GM21390 (cell line): Measurements from ENCODE around the gene PCBP3.

Experiments
- ATAC-seq: cut with Tn5 transposase; IDR thresholded peaks from one replicate; pipeline ENCODE4 v1.9.1; 2021; ENCODE audit not compliant: unreplicated experiment

Gene PCBP3

GRCh38 chr21:45918835-45919447 lies 275.4 kb downstream of the PCBP3 start:
- no peak for ATAC-seq

- no peak for ATAC-seq
Measured at GRCh38 chr21:45919593-45919992, 276.1 kb downstream of the PCBP3 start.

- ATAC-seq, result no peak
Measured at GRCh38 chr21:45920824-45921600, 277.5 kb downstream of the PCBP3 start.

- ATAC-seq, result no peak
Measured at GRCh38 chr21:45921917-45922316, 278.4 kb downstream of the PCBP3 start.

GRCh38 chr21:45922648-45923047 lies 279.1 kb downstream of the PCBP3 start:
- no peak for ATAC-seq

GRCh38 chr21:45923146-45923545 lies 279.6 kb downstream of the PCBP3 start:
- no peak for ATAC-seq

- no peak for ATAC-seq
Measured at GRCh38 chr21:45926281-45926680, 282.8 kb downstream of the PCBP3 start.

GRCh38 chr21:45927032-45927431 lies 283.5 kb downstream of the PCBP3 start:
- ATAC-seq, result no peak

GRCh38 chr21:45927851-45928850 lies 284.6 kb downstream of the PCBP3 start:
- no peak for ATAC-seq

GRCh38 chr21:45929449-45929848 lies 285.9 kb downstream of the PCBP3 start:
- no peak for ATAC-seq

GRCh38 chr21:45930231-45930760 lies 286.8 kb downstream of the PCBP3 start:
- ATAC-seq, result no peak

- no peak for ATAC-seq
Measured at GRCh38 chr21:45930792-45931191, 287.3 kb downstream of the PCBP3 start.

- ATAC-seq, result no peak
Measured at GRCh38 chr21:45931397-45931969, 288.0 kb downstream of the PCBP3 start.

- no peak for ATAC-seq
Measured at GRCh38 chr21:45932922-45933502, 289.5 kb downstream of the PCBP3 start.

GRCh38 chr21:45934085-45934484 lies 290.6 kb downstream of the PCBP3 start:
- ATAC-seq, result no peak

- no peak for ATAC-seq
Measured at GRCh38 chr21:45934554-45934953, 291.0 kb downstream of the PCBP3 start.

GRCh38 chr21:45935628-45936027 lies 292.1 kb downstream of the PCBP3 start:
- no peak for ATAC-seq

- no peak for ATAC-seq
Measured at GRCh38 chr21:45937721-45938452, 294.4 kb downstream of the PCBP3 start.

GRCh38 chr21:45938453-45938755 lies 294.9 kb downstream of the PCBP3 start:
- ATAC-seq, result no peak
